ENCODE data around the gene FAM210A.

DNA sequence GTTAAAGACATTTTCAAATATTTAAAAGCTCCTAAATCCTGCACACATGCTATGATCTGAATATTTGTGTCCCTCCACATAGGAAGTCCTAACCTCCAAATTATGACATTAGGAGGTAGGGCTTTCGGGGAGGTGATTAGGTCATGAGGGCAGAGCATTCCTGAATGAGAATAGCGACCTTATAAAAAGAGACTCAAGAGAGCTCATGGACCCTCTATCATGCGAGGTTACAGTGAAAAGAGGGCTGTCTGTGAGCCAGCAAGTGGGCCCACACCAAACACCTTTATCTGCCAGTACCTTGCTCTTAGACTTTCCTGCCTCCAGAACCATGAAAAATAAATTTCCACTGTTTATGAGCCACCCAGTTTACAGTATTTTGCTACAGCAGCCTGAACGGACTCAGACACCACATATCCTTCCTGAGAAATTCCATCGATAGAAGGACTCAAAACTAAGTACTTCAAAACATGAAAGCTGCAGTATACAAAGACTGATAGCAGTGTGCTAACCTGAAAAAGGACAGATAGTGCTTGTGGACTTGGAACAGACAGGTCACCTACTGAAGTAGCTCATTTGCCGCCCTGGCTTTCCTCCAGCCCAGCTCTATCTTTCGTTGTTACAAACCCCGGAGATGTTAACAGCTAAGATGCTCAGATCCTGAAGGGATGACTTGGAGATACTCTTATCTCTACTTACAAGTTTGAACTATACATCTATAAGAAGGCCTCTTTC lies 13.8 kb downstream of the FAM210A start:
- TF ChIP-seq, protein P1, sequence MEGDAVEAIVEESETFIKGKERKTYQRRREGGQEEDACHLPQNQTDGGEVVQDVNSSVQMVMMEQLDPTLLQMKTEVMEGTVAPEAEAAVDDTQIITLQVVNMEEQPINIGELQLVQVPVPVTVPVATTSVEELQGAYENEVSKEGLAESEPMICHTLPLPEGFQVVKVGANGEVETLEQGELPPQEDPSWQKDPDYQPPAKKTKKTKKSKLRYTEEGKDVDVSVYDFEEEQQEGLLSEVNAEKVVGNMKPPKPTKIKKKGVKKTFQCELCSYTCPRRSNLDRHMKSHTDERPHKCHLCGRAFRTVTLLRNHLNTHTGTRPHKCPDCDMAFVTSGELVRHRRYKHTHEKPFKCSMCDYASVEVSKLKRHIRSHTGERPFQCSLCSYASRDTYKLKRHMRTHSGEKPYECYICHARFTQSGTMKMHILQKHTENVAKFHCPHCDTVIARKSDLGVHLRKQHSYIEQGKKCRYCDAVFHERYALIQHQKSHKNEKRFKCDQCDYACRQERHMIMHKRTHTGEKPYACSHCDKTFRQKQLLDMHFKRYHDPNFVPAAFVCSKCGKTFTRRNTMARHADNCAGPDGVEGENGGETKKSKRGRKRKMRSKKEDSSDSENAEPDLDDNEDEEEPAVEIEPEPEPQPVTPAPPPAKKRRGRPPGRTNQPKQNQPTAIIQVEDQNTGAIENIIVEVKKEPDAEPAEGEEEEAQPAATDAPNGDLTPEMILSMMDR (IDR thresholded peaks at IDR 0.05): no peak
- no peak for TF ChIP-seq EZH2phosphoT487 (IDR thresholded peaks at IDR 0.05)
- no peak for TF ChIP-seq EZH2 (IDR thresholded peaks at IDR 0.05)
